Ishikawa (cell line): ENCODE data around the gene CTPS2.

Source experiments
- CEBPB ChIP-seq: IDR thresholded peaks from 2 replicates; pipeline ENCODE4 v1.6.1; 2012
- CREB1 ChIP-seq: IDR thresholded peaks from 2 replicates; pipeline ENCODE4 v1.6.1; 2012; ENCODE audit warnings: low read depth
- EGR1 ChIP-seq: IDR thresholded peaks from 2 replicates; pipeline ENCODE4 v1.6.1; 2012
- EP300 ChIP-seq: IDR thresholded peaks from 2 replicates; pipeline ENCODE4 v1.6.1; 2012; ENCODE audit warnings: borderline replicate concordance
- FOXM1 ChIP-seq: IDR thresholded peaks from 2 replicates; pipeline ENCODE4 v1.6.1; 2012; ENCODE audit warnings: low read depth, borderline replicate concordance
- MAX ChIP-seq: IDR thresholded peaks from 2 replicates; pipeline ENCODE4 v1.6.1; 2012
- NFIC ChIP-seq: IDR thresholded peaks from 2 replicates; pipeline ENCODE4 v1.6.1; 2012
- RAD21 ChIP-seq: IDR thresholded peaks from 2 replicates; pipeline ENCODE4 v1.6.1; 2012; ENCODE audit warnings: low read depth
- TAF1 ChIP-seq: IDR thresholded peaks from 2 replicates; pipeline ENCODE4 v1.6.1; 2012; ENCODE audit warnings: low read depth, mild to moderate bottlenecking
- TCF12 ChIP-seq: IDR thresholded peaks from 2 replicates; pipeline ENCODE4 v1.6.1; 2012; ENCODE audit warnings: low read depth
- TEAD4 ChIP-seq: IDR thresholded peaks from 2 replicates; pipeline ENCODE4 v1.6.1; 2012
- USF1 ChIP-seq: IDR thresholded peaks from 2 replicates; pipeline ENCODE4 v1.6.1; 2012
- YY1 ChIP-seq: IDR thresholded peaks from 2 replicates; pipeline ENCODE4 v1.6.1; 2012; ENCODE audit warnings: low read depth
- ZBTB7A ChIP-seq: IDR thresholded peaks from 2 replicates; pipeline ENCODE4 v1.6.1; 2012; ENCODE audit warnings: low read depth
- TF ChIP-seq, protein P1 (sequence below): IDR thresholded peaks from 2 replicates; pipeline ENCODE4 v1.6.1; 2012; ENCODE audit warnings: low read depth, mild to moderate bottlenecking

Gene CTPS2

DNA sequence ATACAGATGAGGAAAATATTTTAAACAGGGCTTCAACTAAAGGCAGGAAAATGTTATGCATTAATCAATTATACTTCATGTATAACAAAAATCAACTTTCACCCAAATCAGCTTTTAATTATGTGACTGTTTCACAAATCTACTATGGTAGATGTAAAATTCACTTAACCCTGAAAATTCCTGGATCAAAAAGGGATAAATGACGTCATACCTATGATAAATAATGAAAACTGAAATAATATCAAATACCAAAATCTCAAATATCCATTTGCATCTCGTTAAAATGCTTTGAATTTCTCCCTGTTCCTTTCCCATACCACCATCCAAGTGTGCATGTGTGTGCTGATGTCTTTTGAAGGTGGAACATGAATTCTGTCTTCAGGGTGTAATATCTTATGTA lies 51.0 kb downstream of the CTPS2 start:
- TF ChIP-seq ZBTB7A (no peak), RAD21 (no peak), TCF12 (no peak), YY1 (no peak), EP300 (no peak), NFIC (no peak), TEAD4 (no peak), MAX (no peak), EGR1 (no peak), FOXM1 (no peak), USF1 (no peak), CEBPB (no peak), TAF1 (no peak), CREB1 (no peak)
- TF ChIP-seq, protein P1, sequence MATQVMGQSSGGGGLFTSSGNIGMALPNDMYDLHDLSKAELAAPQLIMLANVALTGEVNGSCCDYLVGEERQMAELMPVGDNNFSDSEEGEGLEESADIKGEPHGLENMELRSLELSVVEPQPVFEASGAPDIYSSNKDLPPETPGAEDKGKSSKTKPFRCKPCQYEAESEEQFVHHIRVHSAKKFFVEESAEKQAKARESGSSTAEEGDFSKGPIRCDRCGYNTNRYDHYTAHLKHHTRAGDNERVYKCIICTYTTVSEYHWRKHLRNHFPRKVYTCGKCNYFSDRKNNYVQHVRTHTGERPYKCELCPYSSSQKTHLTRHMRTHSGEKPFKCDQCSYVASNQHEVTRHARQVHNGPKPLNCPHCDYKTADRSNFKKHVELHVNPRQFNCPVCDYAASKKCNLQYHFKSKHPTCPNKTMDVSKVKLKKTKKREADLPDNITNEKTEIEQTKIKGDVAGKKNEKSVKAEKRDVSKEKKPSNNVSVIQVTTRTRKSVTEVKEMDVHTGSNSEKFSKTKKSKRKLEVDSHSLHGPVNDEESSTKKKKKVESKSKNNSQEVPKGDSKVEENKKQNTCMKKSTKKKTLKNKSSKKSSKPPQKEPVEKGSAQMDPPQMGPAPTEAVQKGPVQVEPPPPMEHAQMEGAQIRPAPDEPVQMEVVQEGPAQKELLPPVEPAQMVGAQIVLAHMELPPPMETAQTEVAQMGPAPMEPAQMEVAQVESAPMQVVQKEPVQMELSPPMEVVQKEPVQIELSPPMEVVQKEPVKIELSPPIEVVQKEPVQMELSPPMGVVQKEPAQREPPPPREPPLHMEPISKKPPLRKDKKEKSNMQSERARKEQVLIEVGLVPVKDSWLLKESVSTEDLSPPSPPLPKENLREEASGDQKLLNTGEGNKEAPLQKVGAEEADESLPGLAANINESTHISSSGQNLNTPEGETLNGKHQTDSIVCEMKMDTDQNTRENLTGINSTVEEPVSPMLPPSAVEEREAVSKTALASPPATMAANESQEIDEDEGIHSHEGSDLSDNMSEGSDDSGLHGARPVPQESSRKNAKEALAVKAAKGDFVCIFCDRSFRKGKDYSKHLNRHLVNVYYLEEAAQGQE = no peak

- no peak for TF ChIP-seq RAD21
- TF ChIP-seq, protein P1 = no peak
- peak; percentile 37 for TF ChIP-seq TEAD4
- no peak for TF ChIP-seq CREB1
- no peak for TF ChIP-seq MAX
Observed at GRCh38 chrX:16659321-16659720, 53.1 kb downstream of the CTPS2 start.

GRCh38 chrX:16658284-16658683 lies 54.2 kb downstream of the CTPS2 start:
- TF ChIP-seq CREB1 = no peak
- TF ChIP-seq ZBTB7A = no peak
- no peak for TF ChIP-seq RAD21
- TF ChIP-seq FOXM1 = no peak
- no peak for TF ChIP-seq CEBPB
- TF ChIP-seq EP300 = no peak
- TF ChIP-seq, protein P1 = no peak
- TF ChIP-seq NFIC = no peak
- TF ChIP-seq TCF12 = no peak
- no peak for TF ChIP-seq TEAD4
- no peak for TF ChIP-seq TAF1
- no peak for TF ChIP-seq YY1
- no peak for TF ChIP-seq MAX
- TF ChIP-seq EGR1 = no peak

DNA sequence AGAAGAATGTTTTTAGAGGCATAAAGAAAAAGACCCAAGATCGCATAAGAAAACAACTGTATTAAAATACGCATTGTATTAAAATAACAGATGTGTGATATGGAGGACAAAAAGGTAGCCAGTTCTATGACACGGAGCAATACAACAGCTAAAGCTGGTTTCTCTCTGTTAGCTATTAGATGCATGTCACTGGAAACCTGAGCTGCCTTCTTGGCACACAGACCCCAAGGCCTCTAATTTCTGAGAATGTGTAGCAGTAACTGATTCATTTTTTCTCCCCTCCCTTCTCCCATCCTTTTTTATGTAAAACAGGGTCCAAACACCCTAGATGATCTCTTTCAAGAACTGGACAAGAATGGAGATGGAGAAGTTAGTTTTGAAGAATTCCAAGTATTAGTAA lies 58.4 kb downstream of the CTPS2 start:
- TF ChIP-seq CREB1 (no peak), TEAD4 (no peak), NFIC (no peak), TCF12 (no peak), TAF1 (no peak), MAX (no peak), USF1 (no peak), CEBPB (no peak), EP300 (no peak), EGR1 (no peak), RAD21 (no peak), ZBTB7A (no peak), YY1 (no peak), FOXM1 (no peak)
- TF ChIP-seq, protein P1 = no peak
